ENCODE measurements around the gene LRP10.

Gene LRP10

DNA sequence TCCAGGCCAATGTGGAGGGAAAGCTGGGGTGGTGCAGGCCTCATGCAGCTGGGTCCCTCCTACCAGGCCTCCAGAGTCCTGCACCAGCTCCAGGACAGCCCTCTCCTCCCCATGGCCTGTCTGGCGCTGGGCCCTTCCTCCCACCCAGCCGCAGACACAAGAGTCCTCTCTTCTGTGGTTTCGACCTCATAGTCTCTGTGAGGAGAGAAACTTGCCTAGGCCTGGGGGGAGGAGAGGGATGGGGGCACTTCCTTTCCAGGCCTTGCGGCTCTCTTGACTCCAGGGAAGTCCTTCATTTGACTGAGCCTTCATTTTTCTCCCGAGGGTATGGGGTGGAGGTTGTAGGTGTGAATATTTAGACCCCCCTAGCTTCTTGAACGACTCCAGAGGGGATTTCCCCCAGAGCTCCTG lies 32.9 kb upstream of the LRP10 start:
- no peak for DNase-seq (ENCODE audit: insufficient read length, low spot score)
- TF ChIP-seq POLR2A (IDR thresholded peaks at IDR 0.05; ENCODE audit: low read depth, low read length), result no peak
- no peak for FAIRE-seq

DNA sequence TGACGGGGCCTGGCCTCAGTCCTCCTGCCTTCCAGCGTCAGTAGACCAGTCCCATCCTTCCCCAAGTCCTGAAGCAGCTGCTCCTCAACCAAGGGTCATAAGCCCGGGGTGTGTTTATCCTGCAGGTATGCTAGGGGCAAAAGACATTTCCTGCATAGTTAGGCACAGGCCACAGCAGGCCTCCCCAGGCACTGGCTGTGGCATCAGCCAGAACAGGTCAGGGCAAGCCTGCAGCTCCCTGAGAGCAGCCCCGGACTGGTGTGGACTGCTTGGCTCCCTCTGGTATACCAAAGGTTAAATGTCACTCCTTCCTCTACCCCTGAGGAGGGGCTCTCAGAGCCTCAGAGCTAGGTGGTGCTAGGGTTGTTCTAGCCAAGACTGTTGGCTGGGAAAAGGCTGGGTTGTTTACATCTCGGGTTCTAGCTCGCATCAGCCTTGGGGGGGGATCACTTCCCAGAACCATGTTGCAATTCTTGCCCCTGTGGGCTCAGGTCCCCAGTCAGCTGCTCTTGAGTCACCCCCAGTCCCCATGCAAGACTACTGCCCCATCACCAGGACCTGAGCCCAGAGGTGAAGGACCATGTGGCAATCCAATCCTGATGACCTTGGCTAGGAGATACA lies 32.3 kb upstream of the LRP10 start:
- FAIRE-seq, result no peak
- TF ChIP-seq POLR2A (IDR thresholded peaks at IDR 0.05; ENCODE audit: low read depth, low read length), result no peak
- no peak for DNase-seq (ENCODE audit: insufficient read length, low spot score)

DNA sequence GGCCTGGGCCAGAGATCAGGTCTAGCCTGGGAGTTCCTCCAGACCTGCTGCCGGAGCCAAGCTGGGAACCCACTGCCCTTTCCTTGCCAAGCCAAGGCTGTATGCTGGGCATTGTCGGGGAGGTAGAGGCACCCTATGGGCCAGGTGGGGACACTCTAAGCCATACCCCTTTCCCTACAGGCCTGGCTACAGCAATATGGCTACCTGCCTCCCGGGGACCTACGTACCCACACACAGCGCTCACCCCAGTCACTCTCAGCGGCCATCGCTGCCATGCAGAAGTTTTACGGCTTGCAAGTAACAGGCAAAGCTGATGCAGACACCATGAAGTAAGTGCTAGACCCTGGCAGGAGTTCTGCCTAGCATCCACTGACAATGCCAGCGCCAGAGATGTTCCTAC lies 30.2 kb upstream of the LRP10 start:
- TF ChIP-seq POLR2A (IDR thresholded peaks at IDR 0.05; ENCODE audit: low read depth, low read length), result no peak
- FAIRE-seq, result no peak
- DNase-seq (ENCODE audit: insufficient read length, low spot score), result no peak

DNA sequence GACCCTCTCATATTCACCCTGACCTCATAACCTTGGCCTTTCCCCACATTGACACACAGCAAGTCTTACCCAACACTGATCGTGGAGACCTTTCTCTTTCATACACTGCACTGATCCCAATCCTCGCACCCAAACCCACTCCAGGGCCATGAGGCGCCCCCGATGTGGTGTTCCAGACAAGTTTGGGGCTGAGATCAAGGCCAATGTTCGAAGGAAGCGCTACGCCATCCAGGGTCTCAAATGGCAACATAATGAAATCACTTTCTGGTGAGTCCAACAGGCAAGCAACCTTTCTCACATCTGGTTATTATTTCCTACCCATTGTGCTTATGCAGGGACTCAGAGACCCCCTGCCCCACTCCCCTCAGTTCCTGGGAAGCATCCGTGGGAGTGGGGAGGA lies 29.8 kb upstream of the LRP10 start:
- DNase-seq (ENCODE audit: insufficient read length, low spot score) (no peak), FAIRE-seq (no peak)
- TF ChIP-seq POLR2A (IDR thresholded peaks at IDR 0.05; ENCODE audit: low read depth, low read length), result no peak

DNA sequence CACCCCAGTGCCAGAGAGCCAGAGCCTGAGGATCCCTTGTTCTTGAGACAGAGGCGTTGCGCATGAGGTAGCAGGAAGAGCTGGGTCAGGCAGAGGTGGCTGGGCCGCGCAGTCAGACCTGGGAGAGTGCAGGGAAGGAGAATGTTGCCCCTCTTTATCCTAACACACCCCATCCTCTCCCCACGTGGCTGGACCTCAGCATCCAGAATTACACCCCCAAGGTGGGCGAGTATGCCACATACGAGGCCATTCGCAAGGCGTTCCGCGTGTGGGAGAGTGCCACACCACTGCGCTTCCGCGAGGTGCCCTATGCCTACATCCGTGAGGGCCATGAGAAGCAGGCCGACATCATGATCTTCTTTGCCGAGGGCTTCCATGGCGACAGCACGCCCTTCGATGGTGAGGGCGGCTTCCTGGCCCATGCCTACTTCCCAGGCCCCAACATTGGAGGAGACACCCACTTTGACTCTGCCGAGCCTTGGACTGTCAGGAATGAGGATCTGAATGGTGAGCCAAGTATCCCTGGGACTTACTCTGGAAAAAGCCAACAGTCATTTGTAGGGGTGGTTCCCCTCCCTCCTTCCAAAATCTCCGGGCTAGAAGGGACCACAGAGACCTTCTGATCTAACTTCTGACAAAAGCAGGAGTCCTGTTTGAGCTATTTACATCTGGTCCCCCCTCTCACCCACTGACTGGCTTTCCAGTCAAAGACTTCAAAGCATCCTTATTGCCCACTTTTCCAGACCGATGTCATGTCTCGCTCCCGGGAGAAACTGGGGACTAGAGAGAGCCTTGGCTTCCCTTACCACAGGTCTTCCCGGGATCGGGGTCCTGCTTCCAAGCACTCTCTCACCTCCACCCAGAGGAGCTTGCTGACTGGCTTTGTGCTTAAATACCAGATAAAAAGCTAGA lies 29.1 kb upstream of the LRP10 start:
- DNase-seq (ENCODE audit: insufficient read length, low spot score) (no peak), FAIRE-seq (no peak)
- TF ChIP-seq POLR2A (IDR thresholded peaks at IDR 0.05; ENCODE audit: low read depth, low read length), result no peak

DNA sequence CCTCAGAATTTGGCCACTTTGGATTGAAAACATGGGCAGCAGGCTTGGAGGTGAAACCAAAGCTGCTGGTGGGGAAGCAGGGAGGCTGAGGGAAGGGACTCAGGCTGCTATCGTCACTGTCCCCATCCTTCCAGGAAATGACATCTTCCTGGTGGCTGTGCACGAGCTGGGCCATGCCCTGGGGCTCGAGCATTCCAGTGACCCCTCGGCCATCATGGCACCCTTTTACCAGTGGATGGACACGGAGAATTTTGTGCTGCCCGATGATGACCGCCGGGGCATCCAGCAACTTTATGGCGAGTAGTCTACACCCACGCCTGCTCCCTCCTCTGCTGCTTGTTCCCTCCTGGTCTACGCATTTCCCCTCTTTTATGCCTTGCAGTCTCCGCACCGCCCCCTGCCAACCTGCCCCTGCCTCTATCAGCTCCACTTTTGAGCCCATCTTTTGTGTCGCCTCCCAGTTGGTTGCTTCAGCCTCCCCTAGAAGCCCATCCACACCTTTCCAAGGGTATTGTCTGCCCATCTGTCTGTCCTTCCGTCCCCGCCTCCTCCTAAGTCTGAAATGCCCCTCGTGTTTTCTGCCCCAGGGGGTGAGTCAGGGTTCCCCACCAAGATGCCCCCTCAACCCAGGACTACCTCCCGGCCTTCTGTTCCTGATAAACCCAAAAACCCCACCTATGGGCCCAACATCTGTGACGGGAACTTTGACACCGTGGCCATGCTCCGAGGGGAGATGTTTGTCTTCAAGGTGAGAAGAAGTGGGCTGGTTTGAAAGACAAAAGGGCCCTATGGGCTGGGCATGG lies 28.2 kb upstream of the LRP10 start:
- DNase-seq (ENCODE audit: insufficient read length, low spot score) (no peak), FAIRE-seq (no peak)
- TF ChIP-seq POLR2A (IDR thresholded peaks at IDR 0.05; ENCODE audit: low read depth, low read length), result no peak

DNA sequence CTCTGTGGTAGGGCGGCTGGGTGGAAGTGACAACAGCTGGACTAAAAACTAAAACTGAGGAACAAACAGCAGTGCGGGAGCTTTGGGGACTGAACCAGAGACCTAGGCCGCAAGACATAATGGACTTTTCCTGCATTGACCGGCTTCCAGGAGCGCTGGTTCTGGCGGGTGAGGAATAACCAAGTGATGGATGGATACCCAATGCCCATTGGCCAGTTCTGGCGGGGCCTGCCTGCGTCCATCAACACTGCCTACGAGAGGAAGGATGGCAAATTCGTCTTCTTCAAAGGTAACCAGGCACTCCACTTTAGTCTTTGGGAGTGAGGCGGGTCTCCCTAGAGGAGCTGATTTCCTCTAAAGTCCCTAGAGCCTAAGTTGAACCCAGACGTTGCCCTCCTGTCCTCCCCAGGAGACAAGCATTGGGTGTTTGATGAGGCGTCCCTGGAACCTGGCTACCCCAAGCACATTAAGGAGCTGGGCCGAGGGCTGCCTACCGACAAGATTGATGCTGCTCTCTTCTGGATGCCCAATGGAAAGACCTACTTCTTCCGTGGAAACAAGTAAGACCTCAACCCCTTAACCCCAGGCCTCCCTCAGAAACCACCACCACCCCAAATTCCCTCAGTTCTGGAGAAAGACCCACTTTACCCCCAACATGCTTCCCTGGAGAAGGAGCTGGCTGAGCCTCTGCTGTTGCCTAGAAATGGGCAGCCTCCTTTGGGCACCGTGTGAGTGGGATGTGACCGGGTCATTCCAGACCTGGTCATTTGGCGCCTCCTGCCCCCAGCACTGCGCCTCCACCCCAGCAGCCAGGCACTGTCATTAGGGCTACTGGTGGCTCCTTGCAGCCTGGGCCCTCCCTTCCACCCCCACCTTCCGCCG lies 27.1 kb upstream of the LRP10 start:
- DNase-seq (ENCODE audit: insufficient read length, low spot score) (no peak), FAIRE-seq (no peak)
- no peak for TF ChIP-seq POLR2A (IDR thresholded peaks at IDR 0.05; ENCODE audit: low read depth, low read length)

DNA sequence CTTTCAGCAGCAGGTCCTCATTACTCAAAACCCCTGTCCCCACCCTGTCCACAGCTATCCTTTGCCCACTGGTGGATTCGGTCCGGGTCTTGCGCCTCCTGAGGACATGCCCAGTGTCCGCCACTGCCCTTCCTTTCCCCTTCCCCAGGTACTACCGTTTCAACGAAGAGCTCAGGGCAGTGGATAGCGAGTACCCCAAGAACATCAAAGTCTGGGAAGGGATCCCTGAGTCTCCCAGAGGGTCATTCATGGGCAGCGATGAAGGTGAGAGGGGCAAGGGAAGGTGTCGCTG lies 26.5 kb upstream of the LRP10 start:
- no peak for DNase-seq (ENCODE audit: insufficient read length, low spot score)
- FAIRE-seq, result no peak
- no peak for TF ChIP-seq POLR2A (IDR thresholded peaks at IDR 0.05; ENCODE audit: low read depth, low read length)

DNA sequence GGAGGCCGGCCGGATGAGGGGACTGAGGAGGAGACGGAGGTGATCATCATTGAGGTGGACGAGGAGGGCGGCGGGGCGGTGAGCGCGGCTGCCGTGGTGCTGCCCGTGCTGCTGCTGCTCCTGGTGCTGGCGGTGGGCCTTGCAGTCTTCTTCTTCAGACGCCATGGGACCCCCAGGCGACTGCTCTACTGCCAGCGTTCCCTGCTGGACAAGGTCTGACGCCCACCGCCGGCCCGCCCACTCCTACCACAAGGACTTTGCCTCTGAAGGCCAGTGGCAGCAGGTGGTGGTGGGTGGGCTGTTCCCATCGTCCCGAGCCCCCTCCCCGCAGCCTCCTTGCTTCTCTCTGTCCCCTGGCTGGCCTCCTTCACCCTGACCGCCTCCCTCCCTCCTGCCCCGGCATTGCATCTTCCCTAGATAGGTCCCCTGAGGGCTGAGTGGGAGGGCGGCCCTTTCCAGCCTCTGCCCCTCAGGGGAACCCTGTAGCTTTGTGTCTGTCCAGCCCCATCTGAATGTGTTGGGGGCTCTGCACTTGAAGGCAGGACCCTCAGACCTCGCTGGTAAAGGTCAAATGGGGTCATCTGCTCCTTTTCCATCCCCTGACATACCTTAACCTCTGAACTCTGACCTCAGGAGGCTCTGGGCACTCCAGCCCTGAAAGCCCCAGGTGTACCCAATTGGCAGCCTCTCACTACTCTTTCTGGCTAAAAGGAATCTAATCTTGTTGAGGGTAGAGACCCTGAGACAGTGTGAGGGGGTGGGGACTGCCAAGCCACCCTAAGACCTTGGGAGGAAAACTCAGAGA lies 25.5 kb upstream of the LRP10 start:
- FAIRE-seq (no peak), DNase-seq (ENCODE audit: insufficient read length, low spot score) (no peak)
- TF ChIP-seq POLR2A (IDR thresholded peaks at IDR 0.05; ENCODE audit: low read depth, low read length), result no peak

DNA sequence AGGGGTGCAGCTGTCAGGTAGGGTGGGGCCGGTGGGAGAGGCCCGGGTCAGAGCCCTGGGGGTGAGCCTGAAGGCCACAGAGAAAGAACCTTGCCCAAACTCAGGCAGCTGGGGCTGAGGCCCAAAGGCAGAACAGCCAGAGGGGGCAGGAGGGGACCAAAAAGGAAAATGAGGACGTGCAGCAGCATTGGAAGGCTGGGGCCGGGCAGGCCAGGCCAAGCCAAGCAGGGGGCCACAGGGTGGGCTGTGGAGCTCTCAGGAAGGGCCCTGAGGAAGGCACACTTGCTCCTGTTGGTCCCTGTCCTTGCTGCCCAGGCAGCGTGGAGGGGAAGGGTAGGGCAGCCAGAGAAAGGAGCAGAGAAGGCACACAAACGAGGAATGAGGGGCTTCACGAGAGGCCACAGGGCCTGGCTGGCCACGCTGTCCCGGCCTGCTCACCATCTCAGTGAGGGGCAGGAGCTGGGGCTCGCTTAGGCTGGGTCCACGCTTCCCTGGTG lies 24.7 kb upstream of the LRP10 start:
- FAIRE-seq (no peak), DNase-seq (ENCODE audit: insufficient read length, low spot score) (no peak)
- TF ChIP-seq POLR2A (IDR thresholded peaks at IDR 0.05; ENCODE audit: low read depth, low read length), result no peak

DNA sequence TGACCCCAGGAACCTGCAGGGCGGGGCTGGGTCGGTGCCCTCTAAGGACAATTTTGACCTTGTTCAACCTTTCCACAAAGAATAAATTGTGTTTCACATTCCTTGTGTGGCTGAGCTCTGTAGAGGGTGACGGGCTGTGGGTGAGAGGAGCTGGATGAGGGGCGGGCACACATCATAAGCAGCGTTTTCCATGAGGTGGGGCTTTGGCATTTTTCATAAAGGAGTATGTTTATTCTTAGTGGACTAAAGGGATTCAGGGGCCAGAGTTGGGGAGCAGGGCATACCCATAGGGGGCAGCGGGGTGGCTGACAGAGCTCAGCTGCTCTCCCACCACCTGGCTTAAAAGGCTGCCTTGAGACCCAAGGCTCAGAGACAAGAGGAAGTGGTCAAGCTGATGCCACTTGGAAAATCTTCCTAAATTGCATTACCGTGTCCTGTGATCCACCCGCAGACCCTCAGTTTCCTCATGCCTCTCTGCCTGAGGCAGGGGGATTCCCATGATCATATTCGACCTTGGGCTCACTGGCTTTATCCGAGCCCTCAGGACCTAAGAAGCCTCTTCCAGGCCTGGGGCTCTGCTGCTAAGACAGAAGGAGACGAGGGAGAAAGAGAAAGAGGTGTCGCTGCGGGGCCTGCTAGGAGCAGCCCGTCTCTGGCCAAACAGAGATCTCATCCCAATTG lies 23.7 kb upstream of the LRP10 start:
- FAIRE-seq, result no peak

More for the DNA sequence above, 23.7 kb upstream of the LRP10 start:
- TF ChIP-seq POLR2A (IDR thresholded peaks at IDR 0.05; ENCODE audit: low read depth, low read length), result no peak
- DNase-seq (ENCODE audit: insufficient read length, low spot score), result no peak

Data from H54 (cell line).